Naive thymus-derived CD8-positive, alpha-beta T cell (primary cell): ENCODE data around the gene PLOD3. TPM values are rescaled to one million over a fixed set of nuclear protein-coding genes. Genes with fewer than 3 reads are reported as not detected.

ENCODE experiments used
- ATAC-seq, 2 donors: fragments of 150-1000 bp; cut with Tn5 transposase in 1 of 2; sonication (Bioruptor Pico), chemical (Tn5 transposase) in 1 of 2; 1 replicate in 1 of 2; 2 replicates in 1 of 2; pipeline ENCODE4 v1.10.0; 2021; ENCODE audit warnings: mild to moderate bottlenecking in 2 of 2, moderate library complexity in 2 of 2
- POLR2A ChIA-PET: fragments of 350-600 bp; sonication (Branson Sonifier 250); formaldehyde crosslinking; loops from one replicate; lab custom pipeline; 2021; ENCODE audit warnings: antibody characterized with exemption; lab: Charles Lee
- DNase-seq, 10 donors: peaks; one replicate each; pipeline versions ENCODE4 v3.0.0 to v3.0.0-alpha.2; 2020 to 2022
- H3K27ac Mint-ChIP-seq, 10 donors: one replicate each; pipeline ENCODE4 v1.8.0; 2020 to 2022; ENCODE audit warnings: mild to moderate bottlenecking in 10 of 10, mixed read lengths in 10 of 10, moderate library complexity in 4 of 10, inconsistent platforms in 1 of 10
- H3K27me3 Mint-ChIP-seq, 5 donors: one replicate each; pipeline ENCODE4 v1.8.0; 2021 to 2022; ENCODE audit warnings: mixed read lengths in 5 of 5
- H3K36me3 Mint-ChIP-seq, 3 donors: one replicate each; pipeline ENCODE4 v1.8.0; 2020 to 2022; ENCODE audit warnings: mixed read lengths in 3 of 3, mild to moderate bottlenecking in 2 of 3, inconsistent platforms in 1 of 3
- H3K4me1 Mint-ChIP-seq, 4 donors: one replicate each; pipeline ENCODE4 v1.8.0; 2021 to 2022; ENCODE audit warnings: mixed read lengths in 4 of 4
- H3K4me3 Mint-ChIP-seq, 10 donors: one replicate each; pipeline ENCODE4 v1.8.0; 2020 to 2022; ENCODE audit warnings: mild to moderate bottlenecking in 10 of 10, mixed read lengths in 10 of 10, moderate library complexity in 6 of 10, inconsistent platforms in 1 of 10
- H3K9me3 Mint-ChIP-seq, 9 donors: one replicate each; pipeline ENCODE4 v1.8.0; 2020 to 2022; ENCODE audit warnings: mixed read lengths in 9 of 9, mild to moderate bottlenecking in 3 of 9, inconsistent platforms in 1 of 9, moderate library complexity in 1 of 9
- microRNA-seq: library from miRNA; unstranded; fragments of <30 nt; microRNA quantifications from one replicate; pipeline ENCODE4 v1.2.0, GENCODE V29; 2022; ENCODE audit warnings: borderline microRNAs expressed
- polyA plus RNA-seq, 3 donors: library from polyadenylated mRNA; unstranded; fragments of 300-500 nt; fragmentation: Illumina TruSeq; gene quantifications; one replicate each; pipeline ENCODE4 v1.2.3, GENCODE V29; 2021
- total RNA-seq, 8 experiments: library from RNA in 2 of 8; stranded (reverse) in 2 of 8; gene quantifications; one replicate each; pipeline ENCODE4 v1.2.3 and lab custom pipeline; 2021 to 2026

Gene PLOD3
- total and polyA plus RNA-seq, 5 experiments from 2014 or later = 8.4 to 34.1 (median 12.4) TPM

DNA sequence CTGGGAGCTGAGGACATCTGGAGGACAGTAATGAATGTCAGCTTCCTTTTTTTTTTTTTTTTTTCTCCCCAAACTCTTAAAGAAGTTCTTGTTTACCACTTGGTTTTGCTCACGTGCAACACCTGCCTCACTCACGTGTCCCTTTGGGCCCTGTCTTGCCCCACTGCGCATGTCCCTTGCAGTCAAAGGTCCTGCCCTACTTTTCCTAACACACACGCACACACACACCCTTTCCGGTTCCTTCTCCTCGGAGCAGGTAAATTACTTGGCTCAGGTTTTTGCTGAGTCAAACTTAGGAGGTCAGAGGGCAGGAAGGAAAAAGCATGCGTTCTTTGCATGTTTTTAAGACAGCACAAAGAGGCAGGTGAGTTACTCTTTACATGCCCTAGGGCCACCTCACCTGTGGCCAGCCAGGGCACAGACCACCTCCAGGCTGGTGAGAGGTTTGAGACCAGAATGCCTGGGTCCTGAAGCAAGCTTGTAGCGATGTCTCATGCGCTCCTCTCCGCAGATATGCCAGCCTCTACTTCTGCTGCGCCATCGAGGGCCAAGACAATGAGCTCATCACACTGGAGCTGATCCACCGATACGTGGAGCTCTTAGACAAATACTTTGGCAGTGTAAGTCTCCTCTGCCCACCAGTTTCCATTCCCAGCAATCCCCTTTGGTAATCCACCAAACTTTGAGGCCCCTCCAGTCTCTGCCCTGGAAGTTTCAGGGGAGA is 60.4 kb downstream of the PLOD3 start:
- H3K27ac Mint-ChIP-seq = no peak overlapping the region

DNA sequence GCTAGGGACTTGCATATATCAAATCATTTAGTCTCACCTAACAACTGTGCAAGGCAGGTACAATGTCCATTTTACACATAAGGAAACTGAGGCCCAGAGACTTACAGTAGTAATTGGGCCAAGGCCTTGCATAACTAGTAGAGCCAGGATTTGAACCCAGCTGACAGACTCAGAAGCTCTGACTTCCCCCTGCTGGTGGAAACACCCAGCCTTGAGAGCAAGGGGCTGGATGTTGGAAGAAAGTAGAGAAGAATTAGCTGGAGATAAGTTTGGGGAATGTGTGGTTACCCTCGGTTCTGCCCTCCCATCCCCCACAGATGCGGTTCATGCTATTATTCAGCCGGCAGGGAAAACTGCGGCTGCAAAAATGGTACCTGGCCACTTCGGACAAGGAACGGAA is 61.1 kb downstream of the PLOD3 start:
- Mint-ChIP-seq H3K36me3 (peaks cover 0 to 29% (median 9%) of the 10 kb centered on the region in 3 donors), H3K27ac (no peak overlapping the region), H3K9me3 (no peaks in the 10 kb centered on the region), H3K27me3 (peaks cover 0 to 6% (median 1%) of the 10 kb centered on the region in 5 donors), H3K4me3 (peak overlapping the region in 2 of 10 donors; percentile 28 to 33), H3K4me1 (peaks cover 10 to 16% (median 14%) of the 10 kb centered on the region in 4 donors)
- POLR2A ChIA-PET = interaction anchor here (0.6 to 1.5 kb wide), 4 partner anchors 9 to 992 kb away, joined by 3 to 6 read pairs (median 4); partner anchors contain the start of genes PLOD3 and VGF
- ATAC-seq (no peak), DNase-seq (no peak)

More for the DNA sequence above, 60.4 kb downstream of the PLOD3 start:
- DNase-seq = no peak
- H3K9me3 Mint-ChIP-seq = no peaks in the 10 kb centered on the region
- peaks cover 0 to 8% (median 1%) of the 10 kb centered on the region in 5 donors for H3K27me3 Mint-ChIP-seq
- H3K36me3 Mint-ChIP-seq = peaks cover 0 to 29% (median 9%) of the 10 kb centered on the region in 3 donors
- no peak for ATAC-seq
- POLR2A ChIA-PET = interaction anchor here (0.6 to 1.1 kb wide), 4 partner anchors 13 to 993 kb away, joined by 3 to 7 read pairs (median 4); partner anchors contain the start of gene PLOD3
- H3K4me3 Mint-ChIP-seq = peak overlapping the region in 1 of 10 donors; percentile 28
- H3K4me1 Mint-ChIP-seq = peaks cover 10 to 16% (median 14%) of the 10 kb centered on the region in 4 donors

Small RNA genes lying within 50 kb of the gene (microRNA-seq; reads per million reads assigned to microRNA genes)
- gene MIR4653 = not detected

Other genes starting within 250 kb of the PLOD3 start
- gene MUC12, start 248.0 kb downstream of the PLOD3 start, total RNA-seq = not detected
- gene MUC12, start 248.0 kb downstream of the PLOD3 start, polyA plus RNA-seq = under 1 TPM in 1 of 3 donors, not detected in 2; 0.42 TPM
- gene MUC17, start 197.5 kb downstream of the PLOD3 start, total RNA-seq = not detected
- not detected for gene MUC17, start 197.5 kb downstream of the PLOD3 start, polyA plus RNA-seq
- 10 to 100 TPM; 67.4 to 67.7 TPM for gene TRIM56, start 132.1 kb downstream of the PLOD3 start, total RNA-seq
- gene TRIM56, start 132.1 kb downstream of the PLOD3 start, polyA plus RNA-seq = 10 to 100 TPM in 2 of 3 donors, 1 to 10 TPM in 1; 3.8 to 17.9 (median 11.4) TPM
- gene SERPINE1, start 90.5 kb downstream of the PLOD3 start, total RNA-seq = under 1 TPM in 1 of 2 experiments, not detected in 1; 0.11 TPM
- gene SERPINE1, start 90.5 kb downstream of the PLOD3 start, polyA plus RNA-seq = not detected
- 1 to 10 TPM; 8.0 to 9.9 TPM for gene AP1S1, start 63.1 kb downstream of the PLOD3 start, total RNA-seq
- gene AP1S1, start 63.1 kb downstream of the PLOD3 start, polyA plus RNA-seq = 1 to 10 TPM; 3.3 to 4.6 (median 3.8) TPM
- not detected for gene VGF, start 52.0 kb downstream of the PLOD3 start, total RNA-seq
- gene VGF, start 52.0 kb downstream of the PLOD3 start, polyA plus RNA-seq = not detected
- not detected for gene NAT16, start 37.3 kb downstream of the PLOD3 start, total RNA-seq
- not detected for gene NAT16, start 37.3 kb downstream of the PLOD3 start, polyA plus RNA-seq
- gene MOGAT3, start 16.5 kb downstream of the PLOD3 start, total RNA-seq = not detected
- gene MOGAT3, start 16.5 kb downstream of the PLOD3 start, polyA plus RNA-seq = not detected
- 10 to 100 TPM; 31.2 to 33.9 TPM for gene ZNHIT1, start 584 bp upstream of the PLOD3 start, total RNA-seq
- gene ZNHIT1, start 584 bp upstream of the PLOD3 start, polyA plus RNA-seq = 10 to 100 TPM; 50.9 to 66.4 (median 57.4) TPM
- gene CLDN15, start 20.2 kb upstream of the PLOD3 start, total RNA-seq = 10 to 100 TPM; 52.3 to 52.7 TPM
- 1 to 10 TPM in 1 of 3 donors, under 1 TPM in 2; 0.21 to 3.2 (median 0.26) TPM for gene CLDN15, start 20.2 kb upstream of the PLOD3 start, polyA plus RNA-seq
- 100 to 1,000 TPM; 118 to 124 TPM for gene FIS1, start 27.5 kb upstream of the PLOD3 start, total RNA-seq
- 100 to 1,000 TPM; 225 to 235 (median 228) TPM for gene FIS1, start 27.5 kb upstream of the PLOD3 start, polyA plus RNA-seq
- gene IFT22, start 104.2 kb upstream of the PLOD3 start, total RNA-seq = 1 to 10 TPM; 4.0 to 4.2 TPM
- 1 to 10 TPM; 6.5 to 8.2 (median 8.0) TPM for gene IFT22, start 104.2 kb upstream of the PLOD3 start, polyA plus RNA-seq
- not detected for gene COL26A1, start 145.3 kb upstream of the PLOD3 start, total RNA-seq
- not detected for gene COL26A1, start 145.3 kb upstream of the PLOD3 start, polyA plus RNA-seq